Activated CD4-positive, alpha-beta T cell treated with anti-CD3 and anti-CD28 coated beads for 1 hour (primary cell): ENCODE results near the gene GAL3ST1.
"Not testable (repeated sequence)": the region's sequence is repeated elsewhere in the genome, so short reads cannot be mapped to it uniquely, and the experiment has no call there.

ENCODE experiments used
- DNase-seq: peaks from one replicate; pipeline ENCODE4 v3.0.0-alpha.2; 2020

Gene GAL3ST1

GRCh38 chr22:30564045-30564760, 10.3 kb downstream of the GAL3ST1 start:
- DNase-seq = no peak

GRCh38 chr22:30562366-30562765, 12.1 kb downstream of the GAL3ST1 start:
- no peak for DNase-seq

GRCh38 chr22:30561402-30562189, 12.9 kb downstream of the GAL3ST1 start:
- DNase-seq = no peak

GRCh38 chr22:30560643-30561202, 13.7 kb downstream of the GAL3ST1 start:
- not testable (repeated sequence) for DNase-seq

- DNase-seq = no peak
Measured at GRCh38 chr22:30559889-30560288, 14.6 kb downstream of the GAL3ST1 start.

- no peak for DNase-seq
Measured at GRCh38 chr22:30557243-30557642, 17.2 kb downstream of the GAL3ST1 start.

GRCh38 chr22:30556388-30556787, 18.1 kb downstream of the GAL3ST1 start:
- no peak for DNase-seq

- no peak for DNase-seq
Measured at GRCh38 chr22:30555282-30556210, 18.9 kb downstream of the GAL3ST1 start.

GRCh38 chr22:30553971-30554370, 20.5 kb downstream of the GAL3ST1 start:
- no peak for DNase-seq

GRCh38 chr22:30552719-30553118, 21.7 kb downstream of the GAL3ST1 start:
- DNase-seq = no peak

GRCh38 chr22:30551813-30552212, 22.7 kb downstream of the GAL3ST1 start:
- DNase-seq = not testable (repeated sequence)

GRCh38 chr22:30547188-30547587, 27.3 kb downstream of the GAL3ST1 start:
- no peak for DNase-seq

- no peak for DNase-seq
Measured at GRCh38 chr22:30546616-30547015, 27.8 kb downstream of the GAL3ST1 start, which contains the start of gene SEC14L6. SEC14L6 (minus strand) TSS chr22:30546741; CDS start chr22:30546682, 59 bp downstream.

GRCh38 chr22:30542811-30543188, 31.7 kb downstream of the GAL3ST1 start:
- DNase-seq = no peak

GRCh38 chr22:30541961-30542810, 32.3 kb downstream of the GAL3ST1 start:
- no peak for DNase-seq

- not testable (repeated sequence) for DNase-seq
Measured at GRCh38 chr22:30541511-30541910, 33.0 kb downstream of the GAL3ST1 start.

GRCh38 chr22:30539368-30539767, 35.1 kb downstream of the GAL3ST1 start:
- no peak for DNase-seq

GRCh38 chr22:30538280-30538679, 36.2 kb downstream of the GAL3ST1 start:
- no peak for DNase-seq

GRCh38 chr22:30537083-30537731, 37.3 kb downstream of the GAL3ST1 start:
- DNase-seq = no peak

GRCh38 chr22:30535182-30535581, 39.3 kb downstream of the GAL3ST1 start:
- DNase-seq = no peak
